GM19025 (cell line): ENCODE measurements around the gene FOLR2.

Experiments used
- ATAC-seq: cut with Tn5 transposase; IDR thresholded peaks from one replicate; pipeline ENCODE4 v1.9.1; 2021; ENCODE audit warnings: mild to moderate bottlenecking, low read depth, moderate library complexity; ENCODE audit not compliant: unreplicated experiment

FOLR2 gene

GRCh38 chr11:72229336-72229924, 12.8 kb downstream of the FOLR2 start:
- no peak for ATAC-seq

- ATAC-seq = no peak
Measured at GRCh38 chr11:72229925-72230763, 13.6 kb downstream of the FOLR2 start.

- ATAC-seq = no peak
Measured at GRCh38 chr11:72230764-72231365, 14.3 kb downstream of the FOLR2 start.

GRCh38 chr11:72231396-72232259, 15.0 kb downstream of the FOLR2 start:
- no peak for ATAC-seq

- ATAC-seq = no peak
Measured at GRCh38 chr11:72232260-72233055, 15.9 kb downstream of the FOLR2 start.

- ATAC-seq = no peak
Measured at GRCh38 chr11:72233056-72233772, 16.6 kb downstream of the FOLR2 start.

GRCh38 chr11:72233773-72234513, 17.3 kb downstream of the FOLR2 start:
- ATAC-seq = no peak

- no peak for ATAC-seq
Measured at GRCh38 chr11:72234514-72234830, 17.9 kb downstream of the FOLR2 start.

GRCh38 chr11:72234920-72235319, 18.3 kb downstream of the FOLR2 start:
- ATAC-seq = no peak

- no peak for ATAC-seq
Measured at GRCh38 chr11:72235351-72236057, 18.9 kb downstream of the FOLR2 start.

GRCh38 chr11:72236083-72236697, 19.6 kb downstream of the FOLR2 start:
- ATAC-seq = no peak

- no peak for ATAC-seq
Measured at GRCh38 chr11:72236774-72237111, 20.1 kb downstream of the FOLR2 start.

- ATAC-seq = no peak
Measured at GRCh38 chr11:72237112-72237931, 20.7 kb downstream of the FOLR2 start.

GRCh38 chr11:72238040-72238450, 21.5 kb downstream of the FOLR2 start:
- no peak for ATAC-seq

- ATAC-seq = no peak
Measured at GRCh38 chr11:72238492-72239312, 22.1 kb downstream of the FOLR2 start.

GRCh38 chr11:72239313-72239848, 22.8 kb downstream of the FOLR2 start:
- no peak for ATAC-seq
